ENCODE results near the gene ATAD5.

GRCh38 chr17:30854146-30854545, 22.4 kb downstream of the ATAD5 start:
- no peak for TF ChIP-seq CTCF (IDR thresholded peaks at IDR 0.05)
- TF ChIP-seq POLR2A (IDR thresholded peaks at IDR 0.05): no peak
- no peak for TF ChIP-seq EP300 (IDR thresholded peaks at IDR 0.05)

Measured in stomach (tissue), 4 donors.